Adipocyte (in vitro differentiated cells): ENCODE measurements around the gene LIN28A.

Experiments used
- DNase-seq: peaks from one replicate; pipeline ENCODE4 v3.0.0-alpha.2; 2015; ENCODE audit warnings: low read depth
- H3K27me3 ChIP-seq: replicated peaks from 2 replicates; pipeline ENCODE4 v1.7.0; 2013; ENCODE audit warnings: mild to moderate bottlenecking, low read length, moderate library complexity; ENCODE audit not compliant: control insufficient read depth, insufficient read depth
- H3K36me3 ChIP-seq: 2 replicates; pipeline ENCODE4 v1.7.0; 2013; ENCODE audit warnings: low read length, mild to moderate bottlenecking, moderate library complexity; ENCODE audit not compliant: control insufficient read depth, insufficient read depth, severe bottlenecking
- H3K4me1 ChIP-seq: 2 replicates; pipeline ENCODE4 v1.7.0; 2013; ENCODE audit warnings: mild to moderate bottlenecking, low read length, moderate library complexity; ENCODE audit not compliant: control insufficient read depth, insufficient read depth
- H3K4me3 ChIP-seq: 2 replicates; pipeline ENCODE4 v1.7.0; 2013; ENCODE audit warnings: mild to moderate bottlenecking, low read length, moderate library complexity
- H3K9ac ChIP-seq: 2 replicates; pipeline ENCODE4 v1.7.0; 2013; ENCODE audit warnings: mild to moderate bottlenecking, low read length, moderate library complexity
- H3K9me3 ChIP-seq: 2 replicates; pipeline ENCODE4 v1.7.0; 2013; ENCODE audit warnings: mild to moderate bottlenecking, low read length, moderate library complexity; ENCODE audit not compliant: control insufficient read depth

The LIN28A gene

DNA sequence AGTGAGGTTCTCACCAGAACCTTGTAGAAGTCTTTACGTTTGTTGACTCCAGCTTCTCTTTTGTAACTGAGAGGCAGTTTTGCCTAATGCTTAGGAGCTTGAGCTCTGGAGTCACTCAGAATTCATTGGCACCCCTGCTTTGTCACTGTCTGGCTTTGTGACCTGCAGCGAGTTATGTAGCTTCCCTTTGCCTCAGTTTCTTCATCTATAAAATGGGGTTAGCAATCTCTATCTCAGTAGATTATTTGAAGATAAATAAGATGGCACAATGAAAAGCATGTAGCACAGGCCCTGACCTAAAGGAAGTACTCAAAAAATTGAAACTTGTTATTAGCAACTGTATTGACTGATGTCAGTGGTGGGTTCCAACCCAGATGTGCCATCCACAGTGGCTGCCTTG is 29.6 kb downstream of the LIN28A start:
- Histone ChIP-seq H3K27me3 (no peaks in the 10 kb centered on the region), H3K9ac (no peak overlapping the region), H3K9me3 (no peaks in the 10 kb centered on the region), H3K36me3 (peaks cover 91% of the 10 kb centered on the region), H3K4me1 (peaks cover 4% of the 10 kb centered on the region), H3K4me3 (no peak overlapping the region)
- no peak for DNase-seq

DNA sequence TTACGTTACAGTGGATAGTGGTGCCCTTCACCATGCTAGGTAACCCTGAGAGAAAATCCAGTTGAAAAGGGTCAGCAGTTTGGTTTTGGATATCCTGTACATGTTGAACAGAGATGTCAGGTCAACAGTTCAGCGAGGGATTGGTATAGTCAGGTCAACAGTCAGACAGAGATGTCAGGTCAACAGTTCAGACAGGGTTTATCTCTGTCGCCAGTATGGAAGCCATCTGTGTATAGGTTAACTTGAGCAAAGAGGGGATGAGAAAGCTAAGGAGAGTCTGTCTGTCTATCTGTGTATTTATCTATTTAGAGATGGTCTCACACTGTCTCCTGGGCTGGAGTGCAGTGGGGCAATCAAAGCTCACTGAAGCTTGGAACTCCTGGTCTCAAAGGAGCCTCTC is 39.3 kb downstream of the LIN28A start:
- no peak overlapping the region for H3K9ac ChIP-seq
- no peak overlapping the region for H3K4me3 ChIP-seq
- H3K4me1 ChIP-seq, result no peaks in the 10 kb centered on the region
- no peak for DNase-seq
- no peaks in the 10 kb centered on the region for H3K27me3 ChIP-seq
- peaks cover 93% of the 10 kb centered on the region for H3K36me3 ChIP-seq
- no peaks in the 10 kb centered on the region for H3K9me3 ChIP-seq

DNA sequence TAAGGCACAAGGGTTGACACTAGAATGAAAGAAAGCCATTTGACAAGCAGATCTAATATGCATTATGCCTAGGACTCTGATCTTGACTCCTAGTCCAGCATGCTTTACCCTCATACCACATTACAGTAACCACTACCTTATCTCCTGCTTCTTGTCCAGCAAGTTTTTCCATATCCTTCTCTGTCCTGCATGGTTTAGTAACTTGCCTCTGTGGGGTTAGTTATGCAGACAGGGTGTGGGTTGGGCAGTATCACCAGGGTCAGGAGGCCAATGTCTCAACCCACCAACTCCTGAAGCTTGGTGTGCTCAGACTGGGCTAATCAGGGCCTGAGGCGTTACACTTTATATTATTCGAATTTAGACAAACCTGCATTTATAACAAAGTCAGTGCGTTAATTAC is 40.3 kb downstream of the LIN28A start:
- Histone ChIP-seq H3K4me3 (no peak overlapping the region), H3K9me3 (no peaks in the 10 kb centered on the region), H3K9ac (no peak overlapping the region), H3K4me1 (no peaks in the 10 kb centered on the region), H3K36me3 (peaks cover 93% of the 10 kb centered on the region), H3K27me3 (no peaks in the 10 kb centered on the region)
- no peak for DNase-seq

DNA sequence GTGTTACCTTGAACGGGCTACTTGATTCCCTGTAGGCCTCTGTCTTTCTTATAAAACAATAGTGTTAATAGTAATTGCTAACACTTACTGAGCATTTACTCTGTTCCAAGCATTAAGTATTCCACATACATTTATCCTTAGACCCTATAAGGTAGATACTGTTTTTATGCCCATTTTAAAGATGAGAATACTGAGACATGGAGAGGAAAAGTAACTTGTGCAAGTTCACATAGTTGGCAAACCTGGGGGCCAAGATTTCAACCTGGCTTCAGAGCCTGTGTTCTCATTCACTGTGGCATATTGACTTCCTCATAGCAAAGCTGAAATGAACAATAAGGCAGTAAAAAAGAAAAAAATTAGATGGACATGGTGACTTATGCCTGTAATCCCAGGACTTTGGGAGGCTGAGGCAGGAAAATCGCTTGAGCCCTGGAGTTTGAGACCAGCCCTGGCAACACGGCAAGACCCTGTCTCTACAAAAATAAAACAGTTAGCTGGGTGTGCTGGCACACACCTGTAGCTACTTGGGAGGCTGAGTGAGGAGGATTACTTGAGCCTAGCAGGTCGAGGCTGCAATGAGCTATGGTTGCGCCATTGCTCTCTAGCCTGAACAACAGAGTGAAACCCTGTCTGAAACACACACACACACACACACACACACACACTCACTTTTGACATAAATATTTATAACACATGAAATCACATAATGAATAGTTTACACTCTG is 42.0 kb downstream of the LIN28A start:
- Histone ChIP-seq H3K9ac (no peak overlapping the region), H3K4me1 (no peaks in the 10 kb centered on the region), H3K4me3 (no peak overlapping the region), H3K27me3 (no peaks in the 10 kb centered on the region), H3K9me3 (no peaks in the 10 kb centered on the region), H3K36me3 (peaks cover 87% of the 10 kb centered on the region)
- no peak for DNase-seq

DNA sequence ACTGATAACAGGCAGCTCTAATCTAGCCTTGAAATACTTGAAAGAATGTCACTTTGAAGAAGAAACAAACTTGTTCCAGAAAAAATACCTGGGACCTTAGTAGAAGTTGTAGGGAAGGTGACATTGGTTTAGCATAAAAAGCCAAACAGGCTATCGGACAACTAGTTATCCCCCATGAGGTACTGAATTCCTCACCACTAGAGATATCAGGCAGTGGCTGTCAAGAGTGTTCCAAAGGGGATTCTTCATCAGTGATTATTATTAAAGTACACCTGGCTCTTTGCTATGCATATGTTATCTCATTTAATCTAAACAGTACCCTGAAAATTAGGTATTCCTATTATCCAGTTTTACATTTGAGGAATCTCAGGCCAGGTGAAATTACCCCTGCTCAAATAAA is 48.5 kb downstream of the LIN28A start:
- H3K9me3 ChIP-seq, result no peaks in the 10 kb centered on the region
- no peak overlapping the region for H3K9ac ChIP-seq
- H3K36me3 ChIP-seq, result peaks cover 92% of the 10 kb centered on the region

DNA sequence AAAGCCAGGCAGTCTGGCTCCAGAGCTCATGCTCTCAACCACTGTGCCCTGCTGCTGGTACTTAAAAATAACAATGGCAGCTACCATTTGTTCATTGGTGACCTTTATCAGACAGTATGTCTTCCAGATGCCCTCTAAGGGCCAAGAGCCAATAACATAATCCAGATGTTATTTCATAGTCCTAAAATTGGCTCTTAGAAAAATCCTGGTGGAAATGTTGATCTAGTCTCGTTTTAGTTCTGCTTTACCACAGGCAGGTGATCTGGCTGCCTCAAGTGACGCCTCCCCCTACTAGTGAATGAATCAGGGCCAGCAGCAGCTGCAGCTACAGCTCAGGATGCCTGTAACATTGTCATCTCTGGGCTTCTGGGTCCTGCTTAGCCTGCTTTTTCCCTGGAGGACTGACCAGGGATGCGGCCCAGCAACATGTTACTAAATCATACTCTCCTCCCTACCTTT is 49.0 kb downstream of the LIN28A start:
- no peak overlapping the region for H3K9ac ChIP-seq
- DNase-seq, result no peak
- no peaks in the 10 kb centered on the region for H3K27me3 ChIP-seq
- peaks cover 92% of the 10 kb centered on the region for H3K36me3 ChIP-seq
- no peaks in the 10 kb centered on the region for H3K4me1 ChIP-seq
- H3K4me3 ChIP-seq, result no peak overlapping the region
- no peaks in the 10 kb centered on the region for H3K9me3 ChIP-seq

More for the DNA sequence above, 48.5 kb downstream of the LIN28A start:
- H3K27me3 ChIP-seq, result no peaks in the 10 kb centered on the region
- no peaks in the 10 kb centered on the region for H3K4me1 ChIP-seq
- no peak overlapping the region for H3K4me3 ChIP-seq
- DNase-seq, result no peak

DNA sequence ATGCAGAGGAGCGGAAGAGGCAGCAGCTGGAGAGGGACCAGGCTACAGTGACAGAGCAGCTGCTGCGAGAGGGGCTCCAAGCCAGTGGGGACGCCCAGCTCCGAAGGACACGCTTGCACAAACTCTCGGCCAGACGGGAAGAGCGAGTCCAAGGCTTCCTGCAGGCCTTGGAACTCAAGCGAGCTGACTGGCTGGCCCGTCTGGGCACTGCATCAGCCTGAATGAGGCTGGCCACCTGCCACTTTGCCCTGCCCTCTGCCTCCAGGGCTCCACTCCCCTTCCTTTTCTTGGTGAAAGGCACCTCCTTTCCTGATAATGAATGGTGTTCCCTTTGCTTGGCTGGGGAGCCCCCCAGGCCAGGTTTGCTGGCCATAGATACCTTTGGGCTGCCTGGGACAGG is 58.3 kb downstream of the LIN28A start:
- no peaks in the 10 kb centered on the region for H3K27me3 ChIP-seq
- DNase-seq, result no peak
- no peak overlapping the region for H3K9ac ChIP-seq
- H3K4me1 ChIP-seq, result peaks cover 24% of the 10 kb centered on the region
- no peak overlapping the region for H3K4me3 ChIP-seq
- H3K9me3 ChIP-seq, result no peaks in the 10 kb centered on the region
- peaks cover 61% of the 10 kb centered on the region for H3K36me3 ChIP-seq

DNA sequence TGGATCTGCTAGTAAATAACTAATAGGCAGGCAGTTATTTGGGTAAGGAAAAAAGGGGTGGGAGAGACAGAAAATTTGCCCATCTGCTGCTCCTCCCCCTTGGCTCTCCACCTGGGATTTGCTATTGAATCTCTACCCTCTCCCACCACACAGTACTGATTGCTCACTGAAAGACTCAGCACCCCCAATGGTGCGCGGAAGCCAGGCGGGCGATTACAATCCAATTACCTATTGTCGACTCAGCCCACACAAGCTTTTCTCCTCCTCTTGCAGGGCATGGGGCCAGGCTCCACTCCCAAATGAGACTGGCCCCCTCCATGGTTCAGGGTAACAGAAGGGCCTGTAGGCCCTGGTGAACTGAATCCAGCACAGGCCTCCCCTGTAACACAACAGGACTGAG is 58.9 kb downstream of the LIN28A start:
- H3K27me3 ChIP-seq, result no peaks in the 10 kb centered on the region
- peaks cover 27% of the 10 kb centered on the region for H3K4me1 ChIP-seq
- no peaks in the 10 kb centered on the region for H3K9me3 ChIP-seq
- no peak overlapping the region for H3K4me3 ChIP-seq
- DNase-seq, result no peak
- no peak overlapping the region for H3K9ac ChIP-seq
- peaks cover 61% of the 10 kb centered on the region for H3K36me3 ChIP-seq

DNA sequence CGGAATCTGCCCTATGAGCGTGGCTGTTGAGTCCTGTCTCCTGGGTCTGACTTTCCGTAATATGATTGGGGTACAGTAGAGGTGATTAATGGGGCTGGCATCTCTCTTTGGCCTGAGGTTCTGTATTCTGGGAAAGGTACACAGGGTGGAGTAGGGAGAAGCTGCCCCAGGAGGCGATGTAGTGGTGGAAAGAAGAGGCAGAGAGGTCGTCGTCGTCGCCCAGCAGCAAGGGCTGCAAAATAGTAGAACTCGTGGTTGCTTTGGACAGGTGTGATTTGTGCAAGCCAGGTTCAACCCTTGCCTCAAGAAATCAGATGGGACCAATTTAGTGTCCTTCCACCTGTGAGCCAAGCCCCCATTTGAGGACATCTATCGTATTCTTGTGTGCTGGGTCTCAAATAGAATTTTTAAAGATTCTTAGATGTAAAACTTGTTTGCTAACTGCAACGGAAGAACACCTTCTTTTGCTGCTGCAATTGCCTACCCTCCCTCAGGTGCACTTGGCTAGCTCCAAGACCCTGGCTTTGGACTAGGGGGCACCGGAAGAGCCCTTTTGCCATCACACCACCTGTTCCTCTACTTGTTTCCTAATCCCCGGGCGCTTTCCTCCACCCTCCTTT is 60.4 kb downstream of the LIN28A start:
- DNase-seq, result no peak
- peaks cover 55% of the 10 kb centered on the region for H3K36me3 ChIP-seq
- H3K9ac ChIP-seq, result no peak overlapping the region
- no peaks in the 10 kb centered on the region for H3K9me3 ChIP-seq
- peak overlapping the region; percentile 77 for H3K4me3 ChIP-seq
- H3K4me1 ChIP-seq, result peaks cover 27% of the 10 kb centered on the region
- no peaks in the 10 kb centered on the region for H3K27me3 ChIP-seq

DNA sequence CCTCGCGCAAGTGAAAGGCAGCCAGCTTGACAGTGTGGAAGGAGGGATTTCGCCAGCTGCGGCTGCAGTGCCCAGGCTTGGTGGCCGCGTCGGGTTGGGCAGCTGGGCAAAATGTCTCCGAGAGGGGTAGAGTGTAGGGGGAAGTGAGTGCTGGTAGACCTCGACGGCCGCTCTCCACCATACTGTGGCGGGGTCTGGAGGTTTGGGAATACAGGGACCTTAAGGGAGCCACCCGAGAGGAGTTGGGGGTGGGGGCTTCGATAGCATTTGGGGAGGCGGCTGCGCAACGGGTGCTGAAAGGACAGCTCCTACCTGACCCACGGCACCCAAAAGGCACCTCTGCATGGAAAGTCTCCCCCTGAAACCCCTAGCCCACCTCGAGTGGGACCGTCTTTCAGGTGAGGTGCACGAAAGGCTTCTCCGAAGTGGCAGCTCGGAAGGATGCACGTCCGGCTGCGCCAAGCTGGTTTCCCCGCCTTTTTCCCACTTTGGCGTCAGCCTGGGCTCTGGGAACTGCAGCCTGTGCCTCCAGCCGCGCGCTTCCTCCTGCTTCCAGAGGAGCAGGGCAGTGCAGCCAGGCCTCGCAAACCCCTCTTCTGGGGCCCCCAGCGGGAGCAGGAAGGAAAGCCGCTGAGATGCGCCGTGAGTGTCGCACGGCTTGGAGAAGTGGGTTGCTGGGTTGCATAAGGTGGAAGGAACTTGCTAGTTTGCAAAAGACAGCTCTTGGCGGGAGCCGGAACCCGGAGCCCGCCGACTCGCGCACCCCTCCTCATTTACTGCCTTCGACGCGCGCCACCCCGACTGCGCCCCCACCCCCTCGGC is 61.1 kb downstream of the LIN28A start:
- no peaks in the 10 kb centered on the region for H3K9me3 ChIP-seq
- H3K4me1 ChIP-seq, result peaks cover 27% of the 10 kb centered on the region
- peaks cover 55% of the 10 kb centered on the region for H3K36me3 ChIP-seq
- peak overlapping the region; percentile 77 for H3K4me3 ChIP-seq
- peak overlapping the region; percentile 77 for H3K9ac ChIP-seq
- no peaks in the 10 kb centered on the region for H3K27me3 ChIP-seq
- DNase-seq, result peak; percentile 83

DNA sequence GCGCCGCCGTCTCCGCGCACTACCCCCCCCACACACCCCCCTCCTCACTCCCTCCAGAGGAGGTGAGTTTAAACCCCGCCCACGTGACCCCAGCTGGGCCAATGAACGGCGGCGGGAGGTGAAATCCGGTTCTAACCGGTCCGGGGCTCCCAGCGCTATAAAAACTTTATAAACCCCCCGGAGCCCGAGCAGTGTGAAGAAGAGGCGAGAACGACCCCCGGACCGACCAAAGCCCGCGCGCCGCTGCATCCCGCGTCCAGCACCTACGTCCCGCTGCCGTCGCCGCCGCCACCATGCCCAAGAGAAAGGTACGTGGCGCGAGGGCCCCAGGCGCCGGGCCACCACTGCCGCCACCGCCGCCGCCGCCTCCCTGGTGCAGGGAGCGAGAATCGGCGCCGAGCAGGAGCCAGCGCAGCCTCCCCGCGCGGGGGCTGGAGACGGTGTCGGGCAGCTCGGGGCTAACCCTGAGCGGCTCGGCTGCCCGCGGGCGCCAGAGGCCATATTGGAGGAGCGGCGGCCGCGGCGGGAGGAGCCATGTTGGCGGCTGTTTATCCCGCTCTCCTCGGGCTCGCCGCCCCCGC is 61.8 kb downstream of the LIN28A start, which contains the start of gene HMGN2:
Gene HMGN2, plus strand, starts transcription at position 121 of the 581 bp plus-strand sequence. Its CDS starts 173 bp downstream, at position 294.
- H3K4me3 ChIP-seq, result peak within 1 kb of the TSS; percentile 92
- H3K4me1 ChIP-seq, result peaks cover 27% of the 10 kb centered on the region
- no peaks in the 10 kb centered on the region for H3K27me3 ChIP-seq
- H3K9ac ChIP-seq, result peak within 1 kb of the TSS; percentile 94
- peaks cover 55% of the 10 kb centered on the region for H3K36me3 ChIP-seq
- H3K9me3 ChIP-seq, result no peaks in the 10 kb centered on the region
- peak; percentile 93 for DNase-seq
